Neutrophil (primary cell): Measurements from ENCODE around the gene VCP.
A peak's percentile ranks its signal among the peaks of the same experiment; 100 is the strongest.

Experiments
- H3K27ac ChIP-seq: fragments of 200-600 bp; sonication (generic); 2 replicates; pipeline ENCODE4 v1.5.1; 2016; ENCODE audit warnings: mild to moderate bottlenecking, moderate library complexity
- H3K27me3 ChIP-seq: fragments of 200-600 bp; sonication (generic); 2 replicates; pipeline ENCODE4 v1.6.0; 2016; ENCODE audit warnings: mild to moderate bottlenecking
- H3K36me3 ChIP-seq: fragments of 200-600 bp; sonication (generic); 2 replicates; pipeline ENCODE4 v1.5.1; 2017
- H3K4me1 ChIP-seq, 2 experiments: fragments of 200-600 bp in 1 of 2; sonication (generic) in 1 of 2; 1 replicate in 1 of 2; 2 replicates in 1 of 2; pipeline versions ENCODE4 v1.5.1 to v1.6.1; 2013 to 2016; ENCODE audit warnings: low read depth in 1 of 2, low read length in 1 of 2, mild to moderate bottlenecking in 1 of 2, moderate library complexity in 1 of 2; ENCODE audit not compliant: control insufficient read depth in 1 of 2, insufficient read depth in 1 of 2
- H3K4me3 ChIP-seq, 2 experiments: fragments of 200-600 bp in 1 of 2; sonication (generic) in 1 of 2; 1 replicate in 1 of 2; 2 replicates in 1 of 2; pipeline ENCODE4 v1.5.1; 2013 to 2016; ENCODE audit warnings: low read depth in 1 of 2, low read length in 1 of 2, mild to moderate bottlenecking in 1 of 2, moderate library complexity in 1 of 2
- H3K9me3 ChIP-seq: fragments of 200-600 bp; sonication (generic); 2 replicates; pipeline ENCODE4 v1.5.1; 2016
- TF ChIP-seq, protein P1 (sequence below): fragments of 200-600 bp; sonication (generic); IDR thresholded peaks from 2 replicates; pipeline ENCODE4 v1.5.1; 2016; ENCODE audit warnings: antibody characterized with exemption

Gene VCP

DNA sequence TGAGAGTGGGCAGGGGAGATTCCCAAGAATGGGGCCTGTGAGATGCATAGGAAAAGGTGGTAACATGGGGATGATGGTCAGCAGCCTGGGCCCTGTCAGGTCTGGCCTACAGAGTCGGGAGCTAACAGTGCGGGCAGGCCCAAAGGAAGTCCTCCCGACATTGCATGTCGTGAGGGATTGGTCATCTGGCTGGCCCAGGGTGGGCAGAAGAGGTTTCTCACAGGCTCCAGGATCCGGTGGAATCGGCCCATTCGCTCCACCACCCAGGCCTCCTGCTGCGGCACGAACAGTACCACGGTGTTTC is 30.0 kb upstream of the VCP start:
- Histone ChIP-seq H3K27ac (peak overlapping the region; percentile 86), H3K9me3 (no peaks in the 10 kb centered on the region), H3K27me3 (no peaks in the 10 kb centered on the region), H3K4me3 (peak overlapping the region; percentile 83 to 84), H3K36me3 (peaks cover 53% of the 10 kb centered on the region), H3K4me1 (peaks cover 23 to 26% of the 10 kb centered on the region in 2 experiments)
- TF ChIP-seq, protein P1, sequence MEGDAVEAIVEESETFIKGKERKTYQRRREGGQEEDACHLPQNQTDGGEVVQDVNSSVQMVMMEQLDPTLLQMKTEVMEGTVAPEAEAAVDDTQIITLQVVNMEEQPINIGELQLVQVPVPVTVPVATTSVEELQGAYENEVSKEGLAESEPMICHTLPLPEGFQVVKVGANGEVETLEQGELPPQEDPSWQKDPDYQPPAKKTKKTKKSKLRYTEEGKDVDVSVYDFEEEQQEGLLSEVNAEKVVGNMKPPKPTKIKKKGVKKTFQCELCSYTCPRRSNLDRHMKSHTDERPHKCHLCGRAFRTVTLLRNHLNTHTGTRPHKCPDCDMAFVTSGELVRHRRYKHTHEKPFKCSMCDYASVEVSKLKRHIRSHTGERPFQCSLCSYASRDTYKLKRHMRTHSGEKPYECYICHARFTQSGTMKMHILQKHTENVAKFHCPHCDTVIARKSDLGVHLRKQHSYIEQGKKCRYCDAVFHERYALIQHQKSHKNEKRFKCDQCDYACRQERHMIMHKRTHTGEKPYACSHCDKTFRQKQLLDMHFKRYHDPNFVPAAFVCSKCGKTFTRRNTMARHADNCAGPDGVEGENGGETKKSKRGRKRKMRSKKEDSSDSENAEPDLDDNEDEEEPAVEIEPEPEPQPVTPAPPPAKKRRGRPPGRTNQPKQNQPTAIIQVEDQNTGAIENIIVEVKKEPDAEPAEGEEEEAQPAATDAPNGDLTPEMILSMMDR = no peak

DNA sequence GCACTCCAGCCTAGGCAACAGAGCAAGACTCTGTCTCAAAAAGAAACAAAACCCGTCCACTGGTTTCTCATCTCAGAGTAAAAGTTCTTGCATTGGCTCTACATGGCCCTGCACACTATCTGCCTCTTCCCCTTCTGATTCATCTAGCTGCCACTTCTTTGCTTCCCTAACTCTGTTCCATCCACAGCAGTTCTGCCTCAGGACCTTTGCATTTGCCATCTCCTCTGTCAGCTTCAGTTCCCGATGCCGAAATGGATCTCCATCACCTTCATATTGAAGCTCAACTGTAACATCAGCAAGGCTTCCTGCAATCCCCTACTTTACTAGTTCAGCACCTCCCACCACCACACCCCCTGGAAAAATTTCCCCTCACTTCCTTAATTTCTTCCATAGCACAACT is 25.1 kb upstream of the VCP start:
- H3K9me3 ChIP-seq = no peaks in the 10 kb centered on the region
- no peak overlapping the region for H3K27ac ChIP-seq
- peaks cover 17 to 27% of the 10 kb centered on the region in 2 experiments for H3K4me1 ChIP-seq
- H3K4me3 ChIP-seq = no peak overlapping the region
- TF ChIP-seq, protein P1 = no peak
- H3K27me3 ChIP-seq = no peaks in the 10 kb centered on the region
- peaks cover 18% of the 10 kb centered on the region for H3K36me3 ChIP-seq

DNA sequence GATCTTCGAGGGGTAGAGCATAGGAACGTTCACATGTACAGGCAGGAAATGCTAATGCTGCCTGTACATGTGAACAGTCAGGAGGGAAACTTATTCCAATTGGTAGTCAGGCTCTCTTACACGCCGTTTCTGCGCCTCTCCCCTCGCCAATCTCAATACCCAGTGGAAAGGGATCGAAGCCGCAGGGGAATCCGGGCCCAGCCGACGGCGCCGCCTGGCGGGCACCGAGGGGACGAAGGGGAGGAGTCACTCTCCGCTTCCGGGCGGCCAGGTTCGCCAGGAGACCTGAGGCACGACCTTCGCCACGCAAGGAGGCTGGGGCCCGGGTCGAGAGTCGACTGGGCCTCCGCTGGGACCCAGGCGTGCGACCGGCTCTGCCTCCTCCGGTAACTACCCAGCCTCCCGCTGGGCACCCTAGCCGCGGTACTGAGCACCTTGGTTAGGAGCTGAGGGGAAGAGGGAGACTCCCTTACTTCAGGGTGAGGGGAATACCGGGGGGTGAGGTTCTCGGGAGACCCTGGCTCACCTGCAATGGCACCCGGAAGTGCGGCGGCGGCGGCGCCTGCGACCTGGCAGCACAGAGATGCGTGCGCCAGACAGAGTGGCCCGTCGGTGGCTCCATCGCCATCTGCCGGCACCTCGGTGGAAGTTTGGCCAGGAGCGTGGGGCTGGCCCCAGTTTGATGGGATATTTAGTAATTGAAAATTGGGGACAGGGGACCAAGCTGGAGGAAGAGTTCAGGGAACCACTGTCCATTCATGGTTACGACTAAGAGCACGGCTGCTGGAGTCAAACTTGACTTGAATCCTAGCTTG is 23.8 kb upstream of the VCP start, which contains the start of gene PIGO:
TSS of gene PIGO (minus strand) at position 557 of the 815 bp plus-strand sequence. CDS start 1,026 bp downstream, outside the sequence.
- Histone ChIP-seq H3K9me3 (no peaks in the 10 kb centered on the region), H3K4me3 (peak within 1 kb of the TSS; percentile 81 to 99), H3K36me3 (peaks cover 31% of the 10 kb centered on the region), H3K4me1 (peaks cover 10 to 20% of the 10 kb centered on the region in 2 experiments), H3K27ac (peak within 1 kb of the TSS; percentile 97), H3K27me3 (no peaks in the 10 kb centered on the region)
- TF ChIP-seq, protein P1 = peak; percentile 85

DNA sequence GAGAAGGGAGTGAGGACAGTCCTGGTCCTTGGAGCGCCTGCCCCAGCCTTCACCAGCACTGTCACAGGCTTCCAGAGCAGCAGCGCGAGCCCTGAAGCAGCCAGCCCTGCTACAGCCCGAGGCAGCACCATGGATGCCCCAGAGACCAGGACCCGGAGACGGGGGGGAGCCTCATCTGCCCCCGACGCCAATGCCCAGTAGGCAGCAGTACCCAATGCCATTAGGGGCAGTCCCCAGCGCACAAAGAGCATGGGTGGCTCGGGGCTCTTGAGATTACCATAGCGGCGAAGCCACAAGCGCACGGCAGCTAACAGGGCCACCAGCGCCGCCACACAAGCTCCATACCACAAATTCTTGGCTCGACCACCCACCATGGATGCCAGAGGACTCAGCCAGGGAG is 19.1 kb upstream of the VCP start:
- H3K27me3 ChIP-seq = no peaks in the 10 kb centered on the region
- H3K27ac ChIP-seq = no peak overlapping the region
- peaks cover 10 to 16% of the 10 kb centered on the region in 2 experiments for H3K4me1 ChIP-seq
- no peak overlapping the region for H3K4me3 ChIP-seq
- H3K9me3 ChIP-seq = no peaks in the 10 kb centered on the region
- peaks cover 57% of the 10 kb centered on the region for H3K36me3 ChIP-seq
- TF ChIP-seq, protein P1 = no peak

DNA sequence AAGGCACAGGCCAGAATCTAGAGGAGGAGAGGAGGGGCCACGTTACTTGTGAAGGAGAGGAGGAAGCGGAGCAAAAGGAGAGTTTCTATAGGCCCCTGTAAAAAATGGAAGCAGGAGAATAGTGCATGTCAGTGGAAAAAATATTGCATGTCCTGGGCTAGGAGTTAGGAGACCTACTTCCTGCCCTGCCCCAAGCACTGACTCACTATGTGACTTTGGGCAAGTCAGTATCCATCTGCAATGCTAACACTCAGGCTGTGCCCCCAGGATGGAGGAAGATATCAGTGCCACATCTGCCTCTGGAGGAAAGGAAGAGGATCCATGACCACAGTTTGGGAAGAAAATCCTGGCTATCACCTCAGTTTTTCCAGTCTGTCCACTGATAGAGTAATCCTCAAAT is 17.0 kb upstream of the VCP start:
- no peak overlapping the region for H3K4me3 ChIP-seq
- no peaks in the 10 kb centered on the region for H3K4me1 ChIP-seq
- H3K36me3 ChIP-seq = peaks cover 57% of the 10 kb centered on the region
- H3K27me3 ChIP-seq = no peaks in the 10 kb centered on the region
- no peaks in the 10 kb centered on the region for H3K9me3 ChIP-seq
- no peak overlapping the region for H3K27ac ChIP-seq
- TF ChIP-seq, protein P1 = no peak
